ENCODE data around the gene KLHDC4.

DNA sequence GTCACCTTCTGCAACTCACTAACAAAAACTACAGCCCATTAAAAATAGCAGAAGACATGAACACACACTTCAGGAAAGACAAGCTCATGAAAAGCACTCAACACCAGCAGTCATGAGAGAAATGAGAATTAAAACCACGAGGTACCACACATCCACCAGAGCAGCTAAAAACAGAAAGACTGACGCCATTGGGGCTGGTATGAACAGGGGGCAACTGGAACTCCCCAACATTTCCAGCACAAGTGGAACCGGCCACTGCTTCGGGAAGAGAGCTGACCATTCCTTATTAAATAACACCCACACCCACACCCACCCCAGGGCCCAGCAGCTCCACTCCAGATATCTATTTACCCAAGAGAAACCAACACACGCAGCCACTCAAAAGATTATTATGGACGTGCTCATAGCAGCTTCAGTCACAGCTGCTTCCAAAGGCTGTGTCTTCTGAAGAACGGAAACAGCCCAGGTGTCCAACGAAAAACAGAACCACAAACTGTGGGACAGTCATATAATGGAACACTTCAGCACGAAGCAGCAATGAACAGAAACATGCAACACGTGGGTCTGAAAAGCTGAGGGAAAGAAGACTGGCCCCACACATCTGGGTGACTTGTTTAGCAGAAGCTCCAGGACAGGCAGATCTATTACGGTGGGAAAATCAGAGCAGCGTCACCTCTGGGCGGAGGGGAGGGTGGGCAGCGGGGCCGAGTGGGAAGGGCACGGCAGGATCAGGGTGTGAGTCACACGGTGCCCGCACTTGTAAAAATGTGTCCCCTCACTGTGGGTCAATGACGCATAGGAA, 41.1 kb downstream of the KLHDC4 start:
- TF ChIP-seq CTCF (IDR thresholded peaks at IDR 0.05; ENCODE audit: low read length): no peak
- TF ChIP-seq EZH2 (optimal IDR thresholded peaks at IDR 0.05; ENCODE audit: low read depth, low read length): no peak
- no peak for TF ChIP-seq EZH2phosphoT487 (IDR thresholded peaks at IDR 0.05; ENCODE audit: low read length)

All from MM.1S (cell line).